K562 (cell line): Measurements from ENCODE around the gene RASGRP4. TPM values are rescaled to one million over a fixed set of nuclear protein-coding genes. Genes with fewer than 3 reads are reported as not detected.

Experiments
- CBFA2T3 ChIP-seq: fragments of 450-650 bp; IDR thresholded peaks from 2 replicates; pipeline ENCODE4 v1.6.1; 2017
- CSDE1 ChIP-seq, 2 experiments: fragments of 450-650 bp; IDR thresholded peaks; 2 replicates each; pipeline ENCODE4 v1.6.1; 2016; ENCODE audit warnings: mild to moderate bottlenecking in 1 of 2
- E2F6 ChIP-seq, 2 experiments: IDR thresholded peaks; 2 replicates each; pipeline ENCODE4 v1.6.1; 2011; ENCODE audit warnings: borderline replicate concordance in 1 of 2, control low read depth in 1 of 2, low read depth in 1 of 2, low read length in 1 of 2, mild to moderate bottlenecking in 1 of 2, mixed read lengths in 1 of 2, moderate library complexity in 1 of 2; ENCODE audit not compliant: insufficient read depth in 1 of 2, insufficient read length in 1 of 2, poor library complexity in 1 of 2, severe bottlenecking in 1 of 2; ENCODE audit errors: extremely low read depth in 1 of 2
- EP300 ChIP-seq: IDR thresholded peaks from 2 replicates; pipeline ENCODE4 v1.6.1; 2012; ENCODE audit warnings: low read length, improper control_type of control experiment
- ETS1 ChIP-seq: conservative IDR thresholded peaks from 2 replicates; pipeline ENCODE4 v1.6.1; 2011; ENCODE audit warnings: low read depth, mild to moderate bottlenecking, low read length; ENCODE audit not compliant: control insufficient read depth
- KAT7 ChIP-seq: sonication (generic); formaldehyde crosslinking; IDR thresholded peaks from 2 replicates; pipeline ENCODE4 v1.8.0; 2022; ENCODE audit warnings: missing genetic modification reagents, mild to moderate bottlenecking, borderline replicate concordance
- KLF6 ChIP-seq: fragments of 250-450 bp; sonication (Bioruptor Pico); IDR thresholded peaks from 2 replicates; pipeline ENCODE4 v1.4.0; 2020; ENCODE audit warnings: mild to moderate bottlenecking, moderate library complexity, borderline replicate concordance
- MBD1 ChIP-seq: fragments of 250-450 bp; sonication (Bioruptor Pico); IDR thresholded peaks from 2 replicates; pipeline ENCODE4 v1.8.0; 2022; ENCODE audit warnings: inconsistent platforms
- NCOA4 ChIP-seq: fragments of 450-650 bp; IDR thresholded peaks from 2 replicates; pipeline ENCODE4 v1.6.1; 2018; ENCODE audit warnings: mild to moderate bottlenecking; ENCODE audit not compliant: partially characterized antibody
- SP1 ChIP-seq: sonication (generic); formaldehyde crosslinking; IDR thresholded peaks from 2 replicates; pipeline ENCODE4 v1.8.1; 2022; ENCODE audit warnings: mild to moderate bottlenecking, missing genetic modification reagents
- TAL1 ChIP-seq: fragments of 450-650 bp; IDR thresholded peaks from 2 replicates; pipeline ENCODE4 v1.6.1; 2016; ENCODE audit warnings: mild to moderate bottlenecking
- UBTF ChIP-seq, 2 experiments: IDR thresholded peaks; 2 replicates each; pipeline ENCODE4 v1.6.1; 2012; ENCODE audit warnings: improper control_type of control experiment in 2 of 2, low read depth in 2 of 2, low read length in 2 of 2, borderline replicate concordance in 1 of 2
- WHSC1 ChIP-seq: IDR thresholded peaks from one replicate; pipeline ENCODE4 v1.6.1; 2012; ENCODE audit warnings: low read length, control low read depth, inconsistent platforms
- XRCC3 ChIP-seq: fragments of 450-650 bp; IDR thresholded peaks from 2 replicates; pipeline ENCODE4 v1.6.1; 2017; ENCODE audit warnings: mild to moderate bottlenecking, moderate library complexity
- ZC3H4 ChIP-seq: sonication (generic); formaldehyde crosslinking; IDR thresholded peaks from 2 replicates; pipeline ENCODE4 v1.9.0; 2021; ENCODE audit warnings: missing genetic modification reagents, borderline replicate concordance
- ZNF146 ChIP-seq: IDR thresholded peaks from one replicate; pipeline ENCODE4 v1.6.1; 2018; ENCODE audit warnings: missing compliant biosample characterization; ENCODE audit not compliant: unreplicated experiment
- ZNF586 ChIP-seq: fragments of 450-650 bp; formaldehyde crosslinking; conservative IDR thresholded peaks from 2 replicates; pipeline ENCODE4 v1.4.0; 2020; ENCODE audit warnings: mild to moderate bottlenecking, moderate library complexity
- polyA plus RNA-seq, 8 experiments: library from polyadenylated mRNA; depleted of rRNA in 4 of 8; stranded (reverse) in 5 of 8; unstranded in 3 of 8; fragments of >200 nt; fragmentation: Nextera tagmentation in 2 of 8; fragmentation: Illumina TruSeq in 1 of 8; extraction: Ambion mirVana in 2 of 8; extraction: Trizol in 1 of 8; gene quantifications; 2 replicates each; pipeline versions ENCODE4 v1.2.1 to v1.2.3, GENCODE V29; 2011 to 2014; ENCODE audit warnings: inconsistent platforms in 1 of 8, missing spikeins in 1 of 8
- total RNA-seq, 7 experiments: library from RNA; depleted of rRNA in 6 of 7; stranded (reverse); fragments of >200 nt in 6 of 7; fragmentation: Illumina TruSeq in 2 of 7; extraction: Trizol in 2 of 7; gene quantifications; 2 replicates each; pipeline versions ENCODE4 v1.2.1 to v1.2.3, GENCODE V29; 2011 to 2021; ENCODE audit warnings: low replicate concordance in 1 of 7
- TF ChIP-seq, protein P1 (sequence below): fragments of 450-650 bp; IDR thresholded peaks from 2 replicates; pipeline ENCODE4 v1.6.1; 2016; ENCODE audit warnings: borderline replicate concordance

Gene RASGRP4
- total and polyA plus RNA-seq, 9 of the 15 experiments (the other 6 are each of a cell fraction or from before 2014, with no cell fraction given): 0.39 to 4.6 (median 3.8) TPM

DNA sequence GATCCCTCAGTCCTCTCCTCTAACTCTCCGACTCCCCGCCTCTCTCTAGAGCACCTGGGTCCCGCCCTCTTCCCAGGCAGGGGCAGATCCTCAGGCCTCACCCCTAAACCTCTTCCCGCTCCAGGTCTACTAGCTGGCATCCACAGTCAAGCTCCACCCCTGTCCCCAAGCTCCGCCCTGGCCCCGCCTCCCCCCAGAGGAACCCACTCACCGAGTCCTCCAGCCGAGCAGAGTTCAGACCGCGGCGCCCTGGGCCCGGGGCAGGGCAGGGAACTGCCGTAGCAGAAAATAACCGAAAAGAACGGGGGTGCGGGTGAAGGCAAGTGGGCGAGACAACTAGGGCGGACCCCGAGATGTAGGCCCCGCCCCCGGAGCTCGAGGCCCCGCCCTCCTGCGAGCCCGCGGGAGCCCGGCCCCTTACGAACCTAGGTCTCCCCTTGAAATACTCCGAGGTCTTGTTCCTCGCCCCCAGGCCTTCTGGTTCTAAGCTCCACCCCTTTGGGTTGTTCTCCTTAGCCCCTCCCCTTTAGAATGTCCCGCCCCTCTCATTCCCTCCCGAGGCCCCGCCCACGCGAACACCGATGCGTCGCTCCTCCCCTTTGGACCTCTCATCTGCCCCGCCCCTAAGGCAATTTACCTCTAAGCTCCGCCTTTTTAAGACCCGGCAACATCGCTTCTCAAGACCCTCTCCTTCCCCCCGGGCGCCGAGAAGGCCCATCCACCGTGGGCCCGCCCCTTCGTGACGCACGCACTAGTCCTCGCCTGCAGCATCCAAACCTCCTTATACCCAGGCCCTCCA, 38.3 kb downstream of the RASGRP4 start, which contains the start of gene GGN (continued):
- no peak for TF ChIP-seq XRCC3
- 0 out of 2 replicates have a peak, but pooled peaks have one; percentile 56 for TF ChIP-seq KAT7 (CRISPR knock-in tag)
- peak in 1 of 2 experiments; percentile 40 for TF ChIP-seq E2F6 (IDR thresholded peaks at IDR 0.05; ENCODE audit: borderline replicate concordance in 1 of 2, extremely low read depth in 1 of 2, insufficient read depth in 1 of 2, insufficient read length in 1 of 2, low read depth in 1 of 2, low read length in 1 of 2, poor library complexity in 1 of 2, severe bottlenecking in 1 of 2)
- no peak for TF ChIP-seq NCOA4
- TF ChIP-seq UBTF (IDR thresholded peaks at IDR 0.05; ENCODE audit: borderline replicate concordance in 1 of 2, low read depth in 2 of 2, low read length in 2 of 2): 0 out of 4 replicates have a peak, but pooled peaks of 1 of the 2 experiments have one; percentile 29
- no peak for TF ChIP-seq KLF6
- no peak for TF ChIP-seq MBD1 (CRISPR knock-in tag)
- no peak for TF ChIP-seq ZC3H4
- TF ChIP-seq ZNF586 (CRISPR knock-in tag): no peak
- no peak for TF ChIP-seq CBFA2T3
- TF ChIP-seq EP300: no peak
- peak; percentile 60 for TF ChIP-seq SP1 (CRISPR knock-in tag)
- TF ChIP-seq WHSC1: no peak
- no peak for TF ChIP-seq CSDE1 (IDR thresholded peaks at IDR 0.05)
- no peak for TF ChIP-seq ZNF146 (CRISPR knock-in tag)
- no peak for TF ChIP-seq ETS1
- TF ChIP-seq, protein P1, sequence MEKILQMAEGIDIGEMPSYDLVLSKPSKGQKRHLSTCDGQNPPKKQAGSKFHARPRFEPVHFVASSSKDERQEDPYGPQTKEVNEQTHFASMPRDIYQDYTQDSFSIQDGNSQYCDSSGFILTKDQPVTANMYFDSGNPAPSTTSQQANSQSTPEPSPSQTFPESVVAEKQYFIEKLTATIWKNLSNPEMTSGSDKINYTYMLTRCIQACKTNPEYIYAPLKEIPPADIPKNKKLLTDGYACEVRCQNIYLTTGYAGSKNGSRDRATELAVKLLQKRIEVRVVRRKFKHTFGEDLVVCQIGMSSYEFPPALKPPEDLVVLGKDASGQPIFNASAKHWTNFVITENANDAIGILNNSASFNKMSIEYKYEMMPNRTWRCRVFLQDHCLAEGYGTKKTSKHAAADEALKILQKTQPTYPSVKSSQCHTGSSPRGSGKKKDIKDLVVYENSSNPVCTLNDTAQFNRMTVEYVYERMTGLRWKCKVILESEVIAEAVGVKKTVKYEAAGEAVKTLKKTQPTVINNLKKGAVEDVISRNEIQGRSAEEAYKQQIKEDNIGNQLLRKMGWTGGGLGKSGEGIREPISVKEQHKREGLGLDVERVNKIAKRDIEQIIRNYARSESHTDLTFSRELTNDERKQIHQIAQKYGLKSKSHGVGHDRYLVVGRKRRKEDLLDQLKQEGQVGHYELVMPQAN: 0 out of 2 replicates have a peak, but pooled peaks have one; percentile 4
- 0 out of 2 replicates have a peak, but pooled peaks have one; percentile 2 for TF ChIP-seq TAL1
